ENCODE data around the gene REELD1.

Gene REELD1

GRCh38 chr4:146273204-146273901, 59.0 kb downstream of the REELD1 start:
- Histone ChIP-seq H3K36me3 (ENCODE audit: control insufficient read depth in 1 of 2, insufficient read depth in 2 of 2, low read length in 2 of 2) (no peaks in the 10 kb centered on the region), H3K23ac (ENCODE audit: low read length) (no peak overlapping the region), H3K18ac (ENCODE audit: low read length) (no peak overlapping the region), H2BK120ac (ENCODE audit: insufficient read depth, low read length, poor library complexity) (no peak overlapping the region), H2BK12ac (ENCODE audit: low read length) (no peak overlapping the region), H3K4ac (ENCODE audit: low read depth, low read length) (no peak overlapping the region), H3K4me3 (ENCODE audit: low read depth, low read length) (no peak overlapping the region), H3K4me1 (ENCODE audit: control insufficient read depth in 1 of 2, insufficient read depth in 2 of 2, low read length in 2 of 2) (no peaks in the 10 kb centered on the region), H3K14ac (ENCODE audit: low read length) (no peak overlapping the region), H3K27ac (ENCODE audit: low read depth, low read length) (no peak overlapping the region), H3K27me3 (ENCODE audit: insufficient read depth, low read length) (no peaks in the 10 kb centered on the region), H3K79me1 (ENCODE audit: low read length) (no peaks in the 10 kb centered on the region), H2AFZ (ENCODE audit: insufficient read depth, low read length, poor library complexity) (no peak overlapping the region), H4K8ac (ENCODE audit: low read depth, low read length) (no peak overlapping the region), H3K9ac (ENCODE audit: low read length) (no peak overlapping the region), H3K4me2 (ENCODE audit: low read length) (no peak overlapping the region), H2BK5ac (ENCODE audit: low read depth, low read length, poor library complexity) (no peak overlapping the region), H3K9me3 (ENCODE audit: insufficient read depth, low read depth, low read length) (no peaks in the 10 kb centered on the region), H4K12ac (ENCODE audit: low read depth, low read length) (peak overlapping the region; percentile 72), H3K79me2 (ENCODE audit: control insufficient read depth, insufficient read depth, low read length, poor library complexity) (no peaks in the 10 kb centered on the region), H4K91ac (ENCODE audit: low read depth, low read length) (no peak overlapping the region), H2AK5ac (ENCODE audit: low read length) (no peak overlapping the region)
- no CpG with 5 or more reads among the region's 5 CpGs for WGBS (ENCODE audit: extremely low coverage, insufficient coverage, insufficient read length)
- DNase-seq = no peak

DNA sequence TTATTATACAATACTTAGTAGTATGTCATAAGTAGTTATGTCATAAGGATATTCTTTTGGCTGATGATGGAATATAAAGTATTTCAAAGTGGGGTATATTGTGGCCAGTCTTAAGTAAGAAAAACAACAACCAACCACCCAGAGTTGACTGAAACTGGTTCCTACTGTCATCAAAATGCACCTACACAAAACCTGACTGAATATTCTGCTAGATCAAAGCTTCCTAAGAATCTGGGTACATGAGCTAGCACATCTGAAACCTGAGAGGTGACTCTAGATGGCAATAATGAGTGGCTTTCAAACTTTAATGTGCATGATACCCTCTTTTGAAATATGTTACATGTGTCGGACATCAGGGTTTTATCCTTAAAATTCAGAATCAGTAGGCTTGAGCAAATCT, 60.4 kb downstream of the REELD1 start:
- Histone ChIP-seq H3K4me1 (ENCODE audit: control insufficient read depth in 1 of 2, insufficient read depth in 2 of 2, low read length in 2 of 2) (no peaks in the 10 kb centered on the region), H4K8ac (ENCODE audit: low read depth, low read length) (no peak overlapping the region), H3K79me1 (ENCODE audit: low read length) (no peaks in the 10 kb centered on the region), H2AK5ac (ENCODE audit: low read length) (no peak overlapping the region), H3K4me2 (ENCODE audit: low read length) (no peak overlapping the region), H3K36me3 (ENCODE audit: control insufficient read depth in 1 of 2, insufficient read depth in 2 of 2, low read length in 2 of 2) (no peaks in the 10 kb centered on the region), H2BK5ac (ENCODE audit: low read depth, low read length, poor library complexity) (no peak overlapping the region), H3K79me2 (ENCODE audit: control insufficient read depth, insufficient read depth, low read length, poor library complexity) (no peaks in the 10 kb centered on the region), H3K27me3 (ENCODE audit: insufficient read depth, low read length) (no peaks in the 10 kb centered on the region), H3K9me3 (ENCODE audit: insufficient read depth, low read depth, low read length) (no peaks in the 10 kb centered on the region), H2BK12ac (ENCODE audit: low read length) (no peak overlapping the region), H4K91ac (ENCODE audit: low read depth, low read length) (no peak overlapping the region), H3K18ac (ENCODE audit: low read length) (no peak overlapping the region), H3K4me3 (ENCODE audit: low read depth, low read length) (no peak overlapping the region), H3K14ac (ENCODE audit: low read length) (no peak overlapping the region), H2BK120ac (ENCODE audit: insufficient read depth, low read length, poor library complexity) (no peak overlapping the region), H4K12ac (ENCODE audit: low read depth, low read length) (no peak overlapping the region), H3K23ac (ENCODE audit: low read length) (no peak overlapping the region), H3K27ac (ENCODE audit: low read depth, low read length) (no peak overlapping the region), H2AFZ (ENCODE audit: insufficient read depth, low read length, poor library complexity) (no peak overlapping the region), H3K9ac (ENCODE audit: low read length) (no peak overlapping the region), H3K4ac (ENCODE audit: low read depth, low read length) (no peak overlapping the region)
- no peak for DNase-seq
- no CpG with 5 or more reads among the region's 1 CpG for WGBS (ENCODE audit: extremely low coverage, insufficient coverage, insufficient read length)

GRCh38 chr4:146275370-146275769, 61.0 kb downstream of the REELD1 start:
- no peak overlapping the region for H3K23ac ChIP-seq (ENCODE audit: low read length)
- no peak overlapping the region for H3K18ac ChIP-seq (ENCODE audit: low read length)
- no peaks in the 10 kb centered on the region for H3K79me2 ChIP-seq (ENCODE audit: control insufficient read depth, insufficient read depth, low read length, poor library complexity)
- peak in 1 of 2 donors; percentile 11 for DNase-seq
- no peaks in the 10 kb centered on the region for H3K9me3 ChIP-seq (ENCODE audit: insufficient read depth, low read depth, low read length)
- H3K4me2 ChIP-seq (ENCODE audit: low read length) = no peak overlapping the region
- H3K27ac ChIP-seq (ENCODE audit: low read depth, low read length) = no peak overlapping the region
- H2BK120ac ChIP-seq (ENCODE audit: insufficient read depth, low read length, poor library complexity) = no peak overlapping the region
- H4K91ac ChIP-seq (ENCODE audit: low read depth, low read length) = no peak overlapping the region
- H2AK5ac ChIP-seq (ENCODE audit: low read length) = no peak overlapping the region
- no peaks in the 10 kb centered on the region for H3K27me3 ChIP-seq (ENCODE audit: insufficient read depth, low read length)
- H3K9ac ChIP-seq (ENCODE audit: low read length) = no peak overlapping the region
- H2AFZ ChIP-seq (ENCODE audit: insufficient read depth, low read length, poor library complexity) = no peak overlapping the region
- no peaks in the 10 kb centered on the region for H3K36me3 ChIP-seq (ENCODE audit: control insufficient read depth in 1 of 2, insufficient read depth in 2 of 2, low read length in 2 of 2)
- H3K4me1 ChIP-seq (ENCODE audit: control insufficient read depth in 1 of 2, insufficient read depth in 2 of 2, low read length in 2 of 2) = no peaks in the 10 kb centered on the region
- H3K4me3 ChIP-seq (ENCODE audit: low read depth, low read length) = no peak overlapping the region
- H3K14ac ChIP-seq (ENCODE audit: low read length) = no peak overlapping the region
- H4K12ac ChIP-seq (ENCODE audit: low read depth, low read length) = no peak overlapping the region
- no peak overlapping the region for H2BK5ac ChIP-seq (ENCODE audit: low read depth, low read length, poor library complexity)
- H3K4ac ChIP-seq (ENCODE audit: low read depth, low read length) = no peak overlapping the region
- no peak overlapping the region for H4K8ac ChIP-seq (ENCODE audit: low read depth, low read length)
- H3K79me1 ChIP-seq (ENCODE audit: low read length) = no peaks in the 10 kb centered on the region
- no peak overlapping the region for H2BK12ac ChIP-seq (ENCODE audit: low read length)

GRCh38 chr4:146278986-146279385, 64.6 kb downstream of the REELD1 start:
- no peak overlapping the region for H2AK5ac ChIP-seq (ENCODE audit: low read length)
- no peak overlapping the region for H3K14ac ChIP-seq (ENCODE audit: low read length)
- H3K9me3 ChIP-seq (ENCODE audit: insufficient read depth, low read depth, low read length) = no peaks in the 10 kb centered on the region
- no peak overlapping the region for H4K91ac ChIP-seq (ENCODE audit: low read depth, low read length)
- H2BK120ac ChIP-seq (ENCODE audit: insufficient read depth, low read length, poor library complexity) = no peak overlapping the region
- no peak overlapping the region for H3K4ac ChIP-seq (ENCODE audit: low read depth, low read length)
- no peak overlapping the region for H3K4me3 ChIP-seq (ENCODE audit: low read depth, low read length)
- H3K23ac ChIP-seq (ENCODE audit: low read length) = no peak overlapping the region
- H3K9ac ChIP-seq (ENCODE audit: low read length) = no peak overlapping the region
- no peak overlapping the region for H4K12ac ChIP-seq (ENCODE audit: low read depth, low read length)
- H2AFZ ChIP-seq (ENCODE audit: insufficient read depth, low read length, poor library complexity) = no peak overlapping the region
- no peaks in the 10 kb centered on the region for H3K4me1 ChIP-seq (ENCODE audit: control insufficient read depth in 1 of 2, insufficient read depth in 2 of 2, low read length in 2 of 2)
- no peak overlapping the region for H3K4me2 ChIP-seq (ENCODE audit: low read length)
- H2BK12ac ChIP-seq (ENCODE audit: low read length) = no peak overlapping the region
- no peaks in the 10 kb centered on the region for H3K79me2 ChIP-seq (ENCODE audit: control insufficient read depth, insufficient read depth, low read length, poor library complexity)
- H2BK5ac ChIP-seq (ENCODE audit: low read depth, low read length, poor library complexity) = no peak overlapping the region
- no CpG with 5 or more reads among the region's 1 CpG for WGBS (ENCODE audit: extremely low coverage, insufficient coverage, insufficient read length)
- H3K27me3 ChIP-seq (ENCODE audit: insufficient read depth, low read length) = no peaks in the 10 kb centered on the region
- no peak for DNase-seq
- H3K36me3 ChIP-seq (ENCODE audit: control insufficient read depth in 1 of 2, insufficient read depth in 2 of 2, low read length in 2 of 2) = no peaks in the 10 kb centered on the region
- no peaks in the 10 kb centered on the region for H3K79me1 ChIP-seq (ENCODE audit: low read length)
- H3K27ac ChIP-seq (ENCODE audit: low read depth, low read length) = no peak overlapping the region
- H4K8ac ChIP-seq (ENCODE audit: low read depth, low read length) = no peak overlapping the region
- H3K18ac ChIP-seq (ENCODE audit: low read length) = no peak overlapping the region
